Gastroesophageal sphincter (tissue), 3 donors: ENCODE measurements around the gene PNKP.

Experiments
- CTCF ChIP-seq, 4 experiments: fragments of 200-600 bp in 2 of 4; fragments of 450-650 bp in 2 of 4; sonication (generic) in 1 of 4; IDR thresholded peaks; one replicate each; pipeline ENCODE4 v1.5.1; 2017 to 2019; ENCODE audit warnings: antibody characterized with exemption in 4 of 4, mild to moderate bottlenecking in 2 of 4, moderate library complexity in 2 of 4
- POLR2AphosphoS5 ChIP-seq: sonication (generic); formaldehyde crosslinking; IDR thresholded peaks from one replicate; pipeline ENCODE4 v1.6.1; 2017; ENCODE audit warnings: antibody characterized with exemption

DNA sequence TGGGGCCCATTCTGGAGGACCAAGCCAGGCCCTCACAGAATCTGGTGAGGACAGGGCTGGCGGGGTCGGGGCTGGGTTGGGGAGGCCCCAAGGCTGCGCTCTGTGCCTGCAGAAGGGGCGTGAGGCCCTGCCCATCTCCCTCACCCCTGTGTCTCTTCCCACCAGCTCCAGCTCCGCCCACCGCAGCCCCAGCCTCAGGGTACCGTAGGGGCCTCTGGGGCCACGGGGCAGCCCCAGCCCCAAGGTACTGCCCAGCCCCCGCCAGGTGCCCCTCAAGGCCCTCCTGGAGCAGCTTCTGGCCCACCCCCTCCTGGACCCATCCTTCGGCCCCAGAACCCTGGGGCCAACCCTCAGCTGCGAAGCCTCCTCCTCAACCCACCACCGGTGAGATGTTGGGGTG is 31.8 kb downstream of the PNKP start:
- TF ChIP-seq CTCF (IDR thresholded peaks at IDR 0.05), result no peak
- no peak for TF ChIP-seq POLR2AphosphoS5
